ENCODE measurements around the gene SEMA4C. TPM values are rescaled to one million over a fixed set of nuclear protein-coding genes. Genes with fewer than 3 reads are reported as not detected.

The SEMA4C gene
- total and polyA plus RNA-seq, 12 donors = 14.1 to 43.8 (median 24.1) TPM

- no peak overlapping the region for H3K27ac ChIP-seq
- WGBS, 2 donors = 94 to 96% methylated on average over 13 of the region's 13 CpGs
These were observed 41.0 kb downstream of the SEMA4C start for GRCh38 chr2:96828874-96829273.

GRCh38 chr2:96828436-96828835 is 41.4 kb downstream of the SEMA4C start:
- no peak overlapping the region for H3K4me3 ChIP-seq
- no peak overlapping the region for H3K27ac ChIP-seq
- H3K4me1 ChIP-seq = peaks cover 0 to 38% (median 23%) of the 10 kb centered on the region in 9 donors
- H3K36me3 ChIP-seq = peaks cover 0 to 99% (median 65%) of the 10 kb centered on the region in 9 donors
- TF ChIP-seq CTCF (IDR thresholded peaks at IDR 0.05) = no peak
- no peaks in the 10 kb centered on the region for H3K27me3 ChIP-seq
- no peaks in the 10 kb centered on the region for H3K9me3 ChIP-seq
- DNase-seq = no peak
- intact Hi-C loops (cut with DNase I) = no loop called here
- 95 to 97% methylated on average over 14 of the region's 14 CpGs for WGBS, 2 donors
- ATAC-seq = no peak

More at GRCh38 chr2:96828874-96829273, 41.0 kb downstream of the SEMA4C start:
- peaks cover 0 to 100% (median 65%) of the 10 kb centered on the region in 9 donors for H3K36me3 ChIP-seq
- H3K4me1 ChIP-seq = peaks cover 0 to 38% (median 21%) of the 10 kb centered on the region in 9 donors
- TF ChIP-seq CTCF (IDR thresholded peaks at IDR 0.05) = no peak
- ATAC-seq = no peak
- H3K9me3 ChIP-seq = no peaks in the 10 kb centered on the region
- H3K27me3 ChIP-seq = no peaks in the 10 kb centered on the region
- intact Hi-C loops (cut with DNase I) = no loop called here
- no peak for DNase-seq
- H3K4me3 ChIP-seq = no peak overlapping the region

- Histone ChIP-seq H3K27me3 (no peaks in the 10 kb centered on the region), H3K27ac (no peak overlapping the region), H3K36me3 (peaks cover 0 to 93% (median 58%) of the 10 kb centered on the region in 9 donors), H3K9me3 (no peaks in the 10 kb centered on the region), H3K4me3 (no peak overlapping the region), H3K4me1 (peaks cover 0 to 38% (median 22%) of the 10 kb centered on the region in 9 donors)
- intact Hi-C loops (cut with DNase I) = no loop called here
- WGBS, 2 donors = 87 to 88% methylated on average over 22 of the region's 22 CpGs
- DNase-seq (no peak), ATAC-seq (no peak)
- no peak for TF ChIP-seq CTCF (IDR thresholded peaks at IDR 0.05)
These were observed 43.2 kb downstream of the SEMA4C start for GRCh38 chr2:96826546-96827278.

GRCh38 chr2:96825057-96825456 is 44.8 kb downstream of the SEMA4C start:
- Histone ChIP-seq H3K4me3 (no peak overlapping the region), H3K9me3 (no peaks in the 10 kb centered on the region), H3K27ac (no peak overlapping the region), H3K4me1 (peaks cover 2 to 42% (median 36%) of the 10 kb centered on the region in 9 donors), H3K36me3 (peaks cover 0 to 79% (median 44%) of the 10 kb centered on the region in 9 donors), H3K27me3 (no peaks in the 10 kb centered on the region)
- no peak for TF ChIP-seq CTCF (IDR thresholded peaks at IDR 0.05)
- intact Hi-C loops (cut with DNase I) = no loop called here
- DNase-seq (no peak), ATAC-seq (no peak)
- WGBS, 2 donors = 93 to 96% methylated on average over 14 of the region's 14 CpGs
